Prostate gland (tissue), 2 donors: Measurements from ENCODE around the gene IMMP2L.

ENCODE experiments used
- CTCF ChIP-seq, 4 experiments: fragments of 200-600 bp in 2 of 4; fragments of 450-650 bp in 2 of 4; sonication (generic) in 2 of 4; IDR thresholded peaks; 1 replicate in 3 of 4; 2 replicates in 1 of 4; pipeline ENCODE4 v1.5.1; 2016 to 2019; ENCODE audit warnings: antibody characterized with exemption in 4 of 4, mild to moderate bottlenecking in 2 of 4, moderate library complexity in 2 of 4
- POLR2A ChIP-seq: fragments of 450-650 bp; IDR thresholded peaks from one replicate; pipeline ENCODE4 v1.6.1; 2016; ENCODE audit warnings: antibody characterized with exemption, mild to moderate bottlenecking
- POLR2AphosphoS5 ChIP-seq: sonication (generic); formaldehyde crosslinking; IDR thresholded peaks from one replicate; pipeline ENCODE4 v1.6.1; 2017; ENCODE audit warnings: antibody characterized with exemption

- no peak for TF ChIP-seq CTCF (IDR thresholded peaks at IDR 0.05)
- TF ChIP-seq POLR2A = no peak
- no peak for TF ChIP-seq POLR2AphosphoS5
Observed at GRCh38 chr7:111384065-111384891, 178.0 kb downstream of the IMMP2L start.
